ENCODE results near the gene UAP1L1.
"Not testable (repeated sequence)": the region's sequence is repeated elsewhere in the genome, so short reads cannot be mapped to it uniquely, and the experiment has no call there.

Gene UAP1L1

DNA sequence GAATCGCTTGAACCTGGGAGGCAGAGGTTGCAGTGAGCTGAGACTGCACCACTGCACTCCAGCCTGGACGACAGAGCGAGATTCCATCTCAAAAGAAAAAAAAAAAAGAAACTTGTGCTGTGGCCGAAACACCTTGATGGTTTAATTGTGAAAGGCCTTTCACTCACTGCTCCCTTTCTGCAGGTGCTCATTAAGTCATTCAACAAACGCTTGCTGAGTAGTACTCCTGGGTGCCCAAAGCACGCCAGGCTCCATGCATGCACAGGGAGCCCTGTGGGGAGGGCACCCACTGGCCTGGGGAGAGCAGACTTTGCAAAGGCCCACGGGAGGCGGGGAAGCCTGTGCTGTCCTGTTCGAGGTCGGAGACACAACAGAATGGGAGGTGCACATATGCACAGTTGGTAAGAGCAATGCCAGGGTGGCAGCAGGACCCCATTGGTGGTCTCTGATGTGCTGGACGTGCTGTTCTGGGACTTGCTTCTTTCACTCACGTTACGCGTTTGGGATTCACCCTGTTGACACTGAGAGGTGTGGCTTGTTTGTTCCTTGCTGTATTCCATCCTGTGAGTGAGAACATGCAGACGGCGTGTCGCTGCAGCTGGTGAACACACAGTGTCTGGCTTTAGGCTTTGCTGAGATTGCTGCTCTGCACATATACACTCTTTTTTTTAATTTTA lies 20.4 kb upstream of the UAP1L1 start:
- DNase-seq (ENCODE audit: low read depth): no peak

DNA sequence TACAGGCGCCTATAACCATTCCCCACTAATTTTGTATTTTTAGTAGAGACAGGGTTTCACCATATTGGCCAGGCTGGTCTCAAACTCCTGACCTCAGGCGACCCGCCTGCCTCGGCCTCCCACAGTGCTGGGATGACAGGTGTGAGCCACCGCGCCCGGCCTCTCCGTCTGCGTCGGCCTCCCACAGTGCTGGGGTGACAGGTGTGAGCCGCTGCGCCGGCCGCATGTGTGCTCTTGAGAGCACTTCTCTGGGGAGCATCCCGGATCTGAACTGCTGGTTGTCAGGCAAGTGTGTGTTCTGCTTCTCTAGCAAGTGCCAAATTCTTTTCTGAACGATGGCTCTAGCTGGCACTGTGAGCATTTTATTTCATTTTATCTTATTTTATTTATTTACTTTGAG lies 19.8 kb upstream of the UAP1L1 start:
- DNase-seq (ENCODE audit: low read depth): no peak

DNA sequence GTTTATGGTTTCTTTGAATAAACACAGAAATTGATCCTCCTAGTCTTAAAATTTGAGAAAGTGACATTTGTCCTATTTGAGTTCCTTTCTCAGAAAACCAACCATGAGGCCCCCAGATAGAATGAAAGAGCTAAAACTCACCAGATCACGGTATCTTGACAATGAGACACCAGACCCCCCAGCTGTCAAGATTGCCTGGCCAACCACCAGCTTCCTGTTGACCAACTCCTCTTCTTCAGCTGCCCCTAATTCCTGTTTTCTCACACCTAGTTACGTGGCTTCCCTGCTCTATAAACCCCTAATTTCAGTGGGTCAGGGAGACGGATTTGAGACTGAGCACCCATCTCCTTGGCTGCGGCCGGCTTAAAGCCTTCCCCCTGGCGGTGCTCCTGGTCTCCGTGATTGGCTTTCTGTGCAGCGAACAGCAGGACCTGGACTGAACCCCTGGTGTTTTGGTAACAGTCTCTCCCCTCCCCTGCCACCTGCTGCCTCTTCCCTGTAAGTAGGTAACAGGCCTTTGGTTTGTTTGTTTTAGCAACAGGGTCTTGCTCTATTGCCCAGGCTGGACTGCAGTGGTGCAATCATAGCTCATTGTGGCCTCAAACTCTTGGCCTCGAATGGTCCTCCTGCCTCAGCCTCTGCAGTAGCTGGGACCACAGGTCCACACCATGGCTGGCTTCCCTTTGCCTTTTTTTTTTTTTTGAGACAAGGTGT lies 18.6 kb upstream of the UAP1L1 start:
- DNase-seq (ENCODE audit: low read depth): no peak

- no peak for DNase-seq (ENCODE audit: low read depth)
Measured at GRCh38 chr9:137062384-137062783, 14.9 kb upstream of the UAP1L1 start.

- DNase-seq (ENCODE audit: low read depth): not testable (repeated sequence)
Measured at GRCh38 chr9:137062798-137063197, 14.5 kb upstream of the UAP1L1 start.

- DNase-seq (ENCODE audit: low read depth): no peak
Measured at GRCh38 chr9:137063311-137064026, 13.8 kb upstream of the UAP1L1 start.

GRCh38 chr9:137064027-137064879 lies 13.1 kb upstream of the UAP1L1 start:
- peak; percentile 53 for DNase-seq (ENCODE audit: low read depth)

DNA sequence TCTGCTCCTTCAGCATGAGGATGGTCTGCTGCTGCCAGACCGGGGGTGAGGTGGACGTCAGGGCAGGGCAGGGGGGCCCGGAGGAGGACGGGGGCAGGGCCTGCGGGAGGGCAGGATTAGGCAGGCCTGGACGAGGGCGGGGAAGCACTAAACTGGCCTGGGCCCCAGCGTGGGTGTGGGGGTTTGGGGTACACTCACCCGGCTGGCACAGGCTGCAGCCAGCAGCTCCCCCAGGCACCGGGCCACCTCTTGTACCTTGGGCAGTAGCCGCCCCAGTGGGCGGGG lies 12.5 kb upstream of the UAP1L1 start:
- DNase-seq (ENCODE audit: low read depth): no peak

- DNase-seq (ENCODE audit: low read depth): no peak
Measured at GRCh38 chr9:137065336-137065967, 11.9 kb upstream of the UAP1L1 start.

- DNase-seq (ENCODE audit: low read depth): no peak
Measured at GRCh38 chr9:137066096-137066861, 11.0 kb upstream of the UAP1L1 start.

DNA sequence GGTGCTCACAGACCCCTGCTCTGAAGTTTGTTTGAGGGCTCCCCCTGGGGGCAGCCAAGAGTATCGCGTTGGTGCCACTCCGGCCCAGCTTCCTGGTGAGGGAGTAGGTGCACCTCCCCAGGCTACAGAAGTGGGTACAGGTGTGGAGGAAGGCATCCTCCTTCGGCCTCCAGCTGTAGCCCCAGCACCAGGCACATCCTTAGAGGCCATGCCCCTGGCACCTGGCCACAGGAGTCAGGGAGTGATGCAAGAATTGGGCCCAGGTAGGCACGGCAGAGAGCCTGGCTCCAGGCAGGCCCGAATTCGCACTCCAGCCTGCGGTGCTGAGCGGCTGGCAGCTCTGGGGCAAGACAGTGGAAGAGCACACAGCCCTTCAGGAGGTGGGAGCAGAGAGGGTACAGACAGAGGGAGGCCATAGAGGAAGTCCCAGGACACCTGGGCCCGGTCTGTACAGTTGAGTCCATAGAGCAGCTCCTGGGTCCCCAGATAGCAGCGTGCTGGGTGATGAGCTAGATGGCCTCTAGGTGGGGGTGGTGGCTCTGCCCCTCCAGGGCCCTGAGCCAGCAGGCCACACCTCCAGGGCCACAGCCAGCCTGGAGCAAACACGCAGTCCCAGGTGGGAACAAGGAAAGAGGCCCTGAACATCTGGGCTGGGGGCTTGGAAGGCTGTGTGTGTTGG lies 9.3 kb upstream of the UAP1L1 start:
- DNase-seq (ENCODE audit: low read depth): peak; percentile 73

DNA sequence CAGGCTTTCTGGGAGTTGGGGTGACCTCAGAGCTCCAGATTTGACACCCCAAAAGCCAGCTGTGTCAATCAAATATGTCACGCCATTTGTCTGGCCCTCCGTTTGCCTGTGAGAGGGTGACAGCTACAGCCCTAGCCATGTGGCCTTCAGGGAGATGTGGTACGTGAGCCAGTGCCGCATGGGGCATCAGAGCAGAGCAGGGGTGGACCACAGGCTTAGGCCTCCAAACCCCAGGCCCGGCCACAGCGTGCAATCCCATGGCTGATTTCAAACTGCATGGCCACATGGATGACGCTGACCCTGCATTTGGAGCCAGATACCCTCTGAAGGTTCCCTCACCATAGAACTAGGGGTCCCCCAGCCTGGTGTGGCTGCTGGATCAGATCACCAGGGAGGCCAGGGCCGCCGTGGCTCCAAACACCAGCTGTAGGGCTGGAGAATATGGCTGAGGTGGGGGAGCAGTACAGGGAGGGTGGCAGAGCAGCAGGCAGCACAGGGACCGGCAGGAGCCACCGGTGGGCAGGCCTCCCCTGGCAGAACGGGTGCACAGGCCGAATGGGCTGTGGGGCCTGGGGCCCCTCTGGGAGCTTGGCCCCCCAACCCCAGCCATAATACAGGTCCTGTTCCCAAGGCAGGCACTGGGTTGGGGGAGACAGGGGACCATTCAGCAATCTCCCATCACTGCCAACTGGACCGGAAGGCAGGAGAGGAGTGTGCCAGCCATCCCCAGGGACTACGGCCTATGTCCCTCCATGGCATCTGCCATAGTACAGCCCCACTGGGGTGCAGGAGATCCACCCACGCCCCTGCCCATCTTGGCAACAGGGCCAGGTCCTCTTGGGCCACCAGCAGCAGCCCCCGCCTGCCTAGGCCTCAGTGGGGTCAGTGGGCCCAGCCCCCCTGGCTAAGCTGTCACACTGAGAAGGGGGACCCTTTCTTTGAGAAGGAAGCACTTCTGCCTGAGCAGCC lies 8.5 kb upstream of the UAP1L1 start:
- no peak for DNase-seq (ENCODE audit: low read depth)

GRCh38 chr9:137069508-137070091 lies 7.7 kb upstream of the UAP1L1 start:
- no peak for DNase-seq (ENCODE audit: low read depth)

DNA sequence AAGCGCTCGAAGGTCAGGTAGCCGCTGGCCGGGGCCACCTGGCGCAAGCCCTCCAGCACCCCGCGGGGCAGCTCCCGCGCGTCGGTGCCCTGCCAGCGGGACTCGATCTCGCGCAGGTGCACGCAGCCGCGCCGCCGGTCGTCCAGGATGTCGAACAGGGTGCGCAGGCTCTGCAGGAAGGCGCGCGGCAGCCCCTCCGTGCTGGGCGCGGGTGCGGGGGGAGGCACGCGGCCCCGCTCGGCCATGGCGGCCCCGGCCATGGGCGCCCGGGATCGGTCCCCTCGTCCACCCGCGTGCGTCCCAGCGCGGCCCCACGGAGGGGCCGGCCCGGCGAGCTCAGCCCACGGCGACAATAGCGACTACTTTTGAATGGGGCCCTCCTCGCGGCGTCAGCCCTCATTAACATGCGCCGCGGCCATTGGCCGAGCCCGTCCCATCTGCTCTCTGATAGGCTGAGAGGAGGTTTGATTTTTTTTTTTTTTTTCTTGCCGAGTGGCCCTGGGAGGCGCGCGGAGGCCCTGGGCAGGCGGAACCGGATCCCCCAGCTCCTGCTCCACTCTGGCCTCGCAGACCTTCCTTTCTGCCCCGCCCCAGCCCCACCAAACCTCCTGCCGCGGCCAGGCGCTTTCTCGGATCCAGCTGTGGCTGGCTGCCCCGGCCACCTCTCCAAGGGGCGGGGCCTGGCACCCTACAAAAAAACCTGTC lies 7.0 kb upstream of the UAP1L1 start, which contains the start of gene SAPCD2:
TSS of gene SAPCD2 (minus strand) at position 357 of the 705 bp plus-strand sequence. CDS start at position 260, 97 bp downstream.
- peak; percentile 81 for DNase-seq (ENCODE audit: low read depth)

GRCh38 chr9:137070906-137071275 lies 6.4 kb upstream of the UAP1L1 start:
- DNase-seq (ENCODE audit: low read depth): no peak

- DNase-seq (ENCODE audit: low read depth): no peak
Measured at GRCh38 chr9:137071282-137071681, 6.0 kb upstream of the UAP1L1 start.

- DNase-seq (ENCODE audit: low read depth): no peak
Measured at GRCh38 chr9:137073992-137074399, 3.3 kb upstream of the UAP1L1 start.

DNA sequence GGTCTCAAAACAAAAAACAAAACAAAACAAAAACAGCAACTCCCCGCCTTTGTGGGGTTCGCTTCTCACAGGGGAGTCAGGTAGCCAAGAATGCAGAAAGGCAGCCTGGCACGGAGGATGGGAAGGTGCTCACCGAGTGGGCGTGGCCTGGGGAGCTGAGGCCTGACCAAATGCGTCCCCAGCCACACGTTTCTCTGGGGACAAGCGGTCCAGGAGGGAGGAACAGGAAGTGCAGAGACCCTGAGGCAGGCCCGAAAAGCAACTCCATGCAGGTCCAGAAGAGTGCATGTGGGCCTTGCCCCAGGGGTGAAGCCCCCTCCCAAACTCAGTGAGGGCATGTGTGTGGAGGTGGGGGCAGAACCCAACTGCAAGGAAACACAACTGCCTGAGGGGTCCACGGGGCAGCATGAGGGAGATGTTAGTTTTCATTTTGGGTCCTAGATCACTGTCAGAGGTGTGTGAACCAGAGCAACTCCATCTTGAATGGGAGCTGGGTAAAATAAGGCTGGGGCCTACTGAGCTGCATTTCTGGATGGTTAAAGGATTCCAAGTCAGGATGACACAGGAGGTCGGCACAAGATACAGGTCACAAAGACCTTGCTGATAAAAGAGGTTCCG lies 2.6 kb upstream of the UAP1L1 start:
- DNase-seq (ENCODE audit: low read depth): no peak
